ENCODE results near the gene NECTIN2. TPM values are rescaled to one million over a fixed set of nuclear protein-coding genes. Genes with fewer than 3 reads are reported as not detected.

The NECTIN2 gene
- total RNA-seq, 1 experiment from 2014 or later, result 96.3 TPM

GRCh38 chr19:44822670-44823372, 23.3 kb upstream of the NECTIN2 start:
- Histone ChIP-seq H3K4me3 (replicated peaks in 1 of 2; ENCODE audit: low read depth in 1 of 2, low read length in 2 of 2) (no peak overlapping the region), H3K27ac (ENCODE audit: low read depth, low read length) (no peak overlapping the region), H3K9ac (ENCODE audit: low read length) (no peak overlapping the region), H3K9me3 (ENCODE audit: control insufficient read depth in 1 of 2, insufficient read depth in 1 of 2, low read depth in 1 of 2, low read length in 2 of 2) (no peaks in the 10 kb centered on the region), H3K4me2 (ENCODE audit: low read length) (no peak overlapping the region), H3K9me2 (ENCODE audit: insufficient read depth) (no peaks in the 10 kb centered on the region), H3K4me1 (ENCODE audit: control insufficient read depth in 1 of 2, insufficient read depth in 2 of 2, low read length in 2 of 2) (peaks cover 0 to 3% of the 10 kb centered on the region in 2 experiments; a peak in 1 of 4 replicates), H4K20me1 (ENCODE audit: insufficient read depth) (no peaks in the 10 kb centered on the region), H3K36me3 (ENCODE audit: control insufficient read depth in 1 of 2, insufficient read depth in 2 of 2, low read length in 2 of 2) (no peaks in the 10 kb centered on the region; a peak in 1 of 4 replicates), H3K79me2 (ENCODE audit: insufficient read depth, low read length) (no peaks in the 10 kb centered on the region), H2AFZ (ENCODE audit: low read depth, low read length, poor library complexity, severe bottlenecking) (no peak overlapping the region), H3K27me3 (ENCODE audit: insufficient read depth, low read length) (no peaks in the 10 kb centered on the region)
- ChIA-PET RAD21 (ENCODE audit: low non-redundant PET in 1 of 2, low total read pairs in 2 of 2, uncharacterized antibody in 2 of 2, unreplicated experiment in 2 of 2) (interaction anchor here in 1 of 2 experiments (0.6 kb wide), 1 partner anchor 99 kb away, joined by 3 read pairs; no protein-coding TSS in a partner anchor), CTCF (no interaction called here), POLR2A (no interaction called here)
- TF ChIP-seq EZH2phosphoT487 (IDR thresholded peaks at IDR 0.05; ENCODE audit: borderline replicate concordance) (no peak), ZFX (IDR thresholded peaks at IDR 0.05) (no peak), MAX (IDR thresholded peaks at IDR 0.05) (no peak), EZH2 (IDR thresholded peaks at IDR 0.05) (no peak), EGR1 (IDR thresholded peaks at IDR 0.05; ENCODE audit: low read depth) (no peak), JUND (IDR thresholded peaks at IDR 0.05) (no peak), POLR2A (IDR thresholded peaks at IDR 0.05; ENCODE audit: borderline replicate concordance, extremely low read depth, insufficient read depth, insufficient read length) (no peak), YY1 (IDR thresholded peaks at IDR 0.05; ENCODE audit: extremely low read depth, insufficient replicate concordance, low read depth, low read length) (no peak), ELF1 (IDR thresholded peaks at IDR 0.05; ENCODE audit: borderline replicate concordance, low read depth) (no peak), SIN3A (IDR thresholded peaks at IDR 0.05; ENCODE audit: low read depth) (no peak), ZNF274 (IDR thresholded peaks at IDR 0.05; ENCODE audit: low read depth, low read length) (no peak), RAD21 (IDR thresholded peaks at IDR 0.05; ENCODE audit: low read depth) (no peak), CTCF (IDR thresholded peaks at IDR 0.05 in 2 of 3, conservative IDR thresholded peaks at IDR 0.05 in 1 of 3; ENCODE audit: borderline replicate concordance in 1 of 3, insufficient read depth in 1 of 3, low read depth in 2 of 3, low read length in 2 of 3) (no peak), CBX3 (IDR thresholded peaks at IDR 0.05; ENCODE audit: low read depth) (no peak), SP1 (IDR thresholded peaks at IDR 0.05; ENCODE audit: low read depth) (no peak), TCF7L2 (IDR thresholded peaks at IDR 0.05; ENCODE audit: borderline replicate concordance, extremely low read depth, insufficient read depth, insufficient read length) (no peak), SRF (IDR thresholded peaks at IDR 0.05; ENCODE audit: low read depth) (no peak), CEBPB (IDR thresholded peaks at IDR 0.05; ENCODE audit: low read depth) (no peak)
- no peak for DNase-seq (ENCODE audit: low read depth, low spot score)
- ATAC-seq, result no peak
- intact Hi-C loops (cut with micrococcal nuclease), result no loop called here
- BruUV-seq (replicated peaks), result no TSS peak
